Measurements from ENCODE around the gene DYNC2LI1.

DNA sequence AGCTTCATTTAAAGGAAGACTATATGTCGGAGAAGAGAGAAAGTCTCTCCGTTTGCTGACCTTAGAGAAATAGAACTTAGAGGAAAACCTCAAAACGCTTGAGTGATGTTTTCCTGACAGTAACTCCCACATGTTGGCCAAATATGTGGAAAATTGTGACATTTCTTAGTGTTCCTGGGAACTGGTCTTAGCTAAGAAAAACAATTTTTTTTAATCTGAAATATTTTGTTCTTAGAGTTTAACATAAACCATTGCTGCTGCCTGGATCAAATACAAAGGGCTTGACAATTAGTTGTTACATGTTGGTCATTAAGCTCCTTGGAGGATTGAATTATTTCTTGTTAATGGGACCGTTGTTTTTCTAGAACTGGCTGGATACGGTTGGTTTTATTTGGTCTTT, 16.3 kb downstream of the DYNC2LI1 start:
- no peak for TF ChIP-seq EP300 (IDR thresholded peaks at IDR 0.05)
- TF ChIP-seq CTCF (IDR thresholded peaks at IDR 0.05) = no peak

Data from stomach (tissue), 4 donors.